GM21723 (cell line): ENCODE measurements around the gene GPR162.
"Not testable (repeated sequence)": the region's sequence is repeated elsewhere in the genome, so short reads cannot be mapped to it uniquely, and the experiment has no call there.

Experiments
- ATAC-seq: cut with Tn5 transposase; IDR thresholded peaks from one replicate; pipeline ENCODE4 v1.9.1; 2021; ENCODE audit warnings: mild to moderate bottlenecking, moderate library complexity; ENCODE audit not compliant: unreplicated experiment

The GPR162 gene

GRCh38 chr12:6852651-6853354 is 31.2 kb downstream of the GPR162 start:
- no peak for ATAC-seq

- no peak for ATAC-seq
These were observed 32.0 kb downstream of the GPR162 start for GRCh38 chr12:6853626-6854025.

- ATAC-seq, result no peak
These were observed 32.4 kb downstream of the GPR162 start for GRCh38 chr12:6854036-6854435.

- no peak for ATAC-seq
These were observed 33.7 kb downstream of the GPR162 start for GRCh38 chr12:6855322-6855721.

- ATAC-seq, result no peak
These were observed 37.2 kb downstream of the GPR162 start for GRCh38 chr12:6858799-6859198.

- no peak for ATAC-seq
These were observed 38.5 kb downstream of the GPR162 start for GRCh38 chr12:6860116-6860515.

- no peak for ATAC-seq
These were observed 39.3 kb downstream of the GPR162 start for GRCh38 chr12:6860942-6861341.

- no peak for ATAC-seq
These were observed 39.8 kb downstream of the GPR162 start for GRCh38 chr12:6861391-6861790.

GRCh38 chr12:6863033-6863432 is 41.4 kb downstream of the GPR162 start:
- ATAC-seq, result no peak

GRCh38 chr12:6863586-6864321 is 42.1 kb downstream of the GPR162 start:
- no peak for ATAC-seq

- not testable (repeated sequence) for ATAC-seq
These were observed 43.7 kb downstream of the GPR162 start for GRCh38 chr12:6865307-6865706.

- ATAC-seq, result no peak
These were observed 44.7 kb downstream of the GPR162 start for GRCh38 chr12:6866163-6866919.

GRCh38 chr12:6866920-6867412 is 45.3 kb downstream of the GPR162 start:
- ATAC-seq, result peak; percentile 14

GRCh38 chr12:6867413-6868210 is 46.0 kb downstream of the GPR162 start, which contains the start of gene TPI1:
TSS of gene TPI1 (plus strand) at chr12:6867531. CDS start at chr12:6867567, 36 bp downstream.
- ATAC-seq, result peak; percentile 52

GRCh38 chr12:6868211-6869048 is 46.8 kb downstream of the GPR162 start:
- no peak for ATAC-seq

GRCh38 chr12:6869049-6870021 is 47.7 kb downstream of the GPR162 start:
- no peak for ATAC-seq

GRCh38 chr12:6870304-6870703 is 48.7 kb downstream of the GPR162 start:
- not testable (repeated sequence) for ATAC-seq
